Amniotic stem cell (primary cell): ENCODE results near the gene PPP6R1.

Source experiments
- DNase-seq: peaks from one replicate; lab custom pipeline; 2025; lab: John Stamatoyannopoulos, UW

The PPP6R1 gene

GRCh38 chr19:55258828-55259539, at the start of gene PPP6R1:
Gene PPP6R1, minus strand, starts transcription at chr19:55259017. Its CDS starts 11,914 bp downstream, at chr19:55247103.
- peak; percentile 97 for DNase-seq

GRCh38 chr19:55308281-55308680, 49.5 kb upstream of the PPP6R1 start:
- no peak for DNase-seq

GRCh38 chr19:55306712-55307111, 47.9 kb upstream of the PPP6R1 start:
- DNase-seq, result no peak

- no peak for DNase-seq
Observed at GRCh38 chr19:55305983-55306562, 47.3 kb upstream of the PPP6R1 start.

GRCh38 chr19:55305491-55305890, 46.7 kb upstream of the PPP6R1 start:
- no peak for DNase-seq

GRCh38 chr19:55304980-55305379, 46.2 kb upstream of the PPP6R1 start:
- DNase-seq, result no peak

- no peak for DNase-seq
Observed at GRCh38 chr19:55304279-55304978, 45.6 kb upstream of the PPP6R1 start.

GRCh38 chr19:55303477-55303876, 44.7 kb upstream of the PPP6R1 start:
- no peak for DNase-seq

GRCh38 chr19:55302318-55302703, 43.5 kb upstream of the PPP6R1 start:
- DNase-seq, result no peak

GRCh38 chr19:55301459-55302317, 42.9 kb upstream of the PPP6R1 start:
- peak; percentile 24 for DNase-seq

GRCh38 chr19:55300886-55301458, 42.2 kb upstream of the PPP6R1 start:
- no peak for DNase-seq

- no peak for DNase-seq
Observed at GRCh38 chr19:55299991-55300390, 41.2 kb upstream of the PPP6R1 start.

- no peak for DNase-seq
Observed at GRCh38 chr19:55297267-55297666, 38.5 kb upstream of the PPP6R1 start.

GRCh38 chr19:55289117-55289796, 30.4 kb upstream of the PPP6R1 start:
- DNase-seq, result no peak

GRCh38 chr19:55287361-55288079, 28.7 kb upstream of the PPP6R1 start:
- DNase-seq, result no peak

GRCh38 chr19:55285229-55285890, 26.5 kb upstream of the PPP6R1 start:
- no peak for DNase-seq

- DNase-seq, result no peak
Observed at GRCh38 chr19:55284405-55285058, 25.7 kb upstream of the PPP6R1 start.

- DNase-seq, result peak; percentile 65
Observed at GRCh38 chr19:55283548-55284377, 24.9 kb upstream of the PPP6R1 start, which contains the start of gene BRSK1. Gene BRSK1, plus strand, starts transcription at chr19:55283997. Its CDS starts 446 bp downstream, at chr19:55284443.
